ENCODE data around the gene TSLP. TPM values are rescaled to one million over a fixed set of nuclear protein-coding genes. Genes with fewer than 3 reads are reported as not detected.

The TSLP gene
- total RNA-seq, 1 donor from 2014 or later: not detected

DNA sequence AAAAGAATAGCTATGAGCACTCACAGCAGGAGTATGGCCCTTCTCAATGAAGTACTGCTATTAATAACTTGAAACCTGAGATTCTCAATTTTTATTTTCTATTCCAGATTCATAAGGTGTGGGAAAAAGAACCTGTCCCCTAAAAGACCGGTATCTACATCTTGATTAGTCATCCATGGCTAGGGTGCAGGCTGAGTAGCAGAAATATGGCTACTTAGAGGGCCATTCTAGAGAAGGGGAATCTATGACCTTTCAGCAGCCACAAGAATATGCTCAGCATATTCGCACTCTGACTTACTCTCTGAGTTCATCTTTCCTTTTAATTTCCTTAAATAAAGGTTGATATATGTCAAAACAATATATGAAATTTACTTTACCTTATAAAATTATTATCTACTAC lies 48.3 kb downstream of the TSLP start:
- TF ChIP-seq, protein P1, sequence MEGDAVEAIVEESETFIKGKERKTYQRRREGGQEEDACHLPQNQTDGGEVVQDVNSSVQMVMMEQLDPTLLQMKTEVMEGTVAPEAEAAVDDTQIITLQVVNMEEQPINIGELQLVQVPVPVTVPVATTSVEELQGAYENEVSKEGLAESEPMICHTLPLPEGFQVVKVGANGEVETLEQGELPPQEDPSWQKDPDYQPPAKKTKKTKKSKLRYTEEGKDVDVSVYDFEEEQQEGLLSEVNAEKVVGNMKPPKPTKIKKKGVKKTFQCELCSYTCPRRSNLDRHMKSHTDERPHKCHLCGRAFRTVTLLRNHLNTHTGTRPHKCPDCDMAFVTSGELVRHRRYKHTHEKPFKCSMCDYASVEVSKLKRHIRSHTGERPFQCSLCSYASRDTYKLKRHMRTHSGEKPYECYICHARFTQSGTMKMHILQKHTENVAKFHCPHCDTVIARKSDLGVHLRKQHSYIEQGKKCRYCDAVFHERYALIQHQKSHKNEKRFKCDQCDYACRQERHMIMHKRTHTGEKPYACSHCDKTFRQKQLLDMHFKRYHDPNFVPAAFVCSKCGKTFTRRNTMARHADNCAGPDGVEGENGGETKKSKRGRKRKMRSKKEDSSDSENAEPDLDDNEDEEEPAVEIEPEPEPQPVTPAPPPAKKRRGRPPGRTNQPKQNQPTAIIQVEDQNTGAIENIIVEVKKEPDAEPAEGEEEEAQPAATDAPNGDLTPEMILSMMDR (IDR thresholded peaks at IDR 0.05; ENCODE audit: unreplicated experiment): no peak
- H3K27ac Mint-ChIP-seq: no peak overlapping the region
- no peak overlapping the region for H3K4me3 Mint-ChIP-seq (ENCODE audit: low read depth)
- no peaks in the 10 kb centered on the region for H3K9me3 Mint-ChIP-seq (ENCODE audit: low read depth)
- no peaks in the 10 kb centered on the region for H3K27me3 Mint-ChIP-seq
- H3K36me3 Mint-ChIP-seq (ENCODE audit: insufficient read depth): peaks cover 12% of the 10 kb centered on the region
- H3K4me1 Mint-ChIP-seq (ENCODE audit: low read depth): no peaks in the 10 kb centered on the region
- no peak for DNase-seq (ENCODE audit: low spot score, unreplicated experiment)

DNA sequence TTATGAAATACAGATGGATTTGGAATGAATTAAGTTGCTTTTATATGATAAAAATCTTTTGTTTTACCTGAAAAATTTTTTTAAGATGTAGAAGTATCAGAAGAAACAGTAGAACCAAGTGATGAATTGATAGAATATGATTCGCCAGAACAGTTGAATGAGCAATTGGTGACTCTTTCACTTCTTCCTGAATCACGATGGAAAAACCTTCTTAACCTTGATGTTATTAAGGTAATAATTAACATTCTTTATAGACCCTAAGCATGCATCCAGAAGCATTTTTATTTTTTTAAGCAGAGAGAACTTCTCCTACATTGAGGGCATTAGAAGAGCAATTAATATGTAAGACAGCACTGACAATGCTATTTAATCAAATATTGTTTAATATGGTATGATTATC lies 49.4 kb downstream of the TSLP start:
- no peak overlapping the region for H3K27ac Mint-ChIP-seq

DNA sequence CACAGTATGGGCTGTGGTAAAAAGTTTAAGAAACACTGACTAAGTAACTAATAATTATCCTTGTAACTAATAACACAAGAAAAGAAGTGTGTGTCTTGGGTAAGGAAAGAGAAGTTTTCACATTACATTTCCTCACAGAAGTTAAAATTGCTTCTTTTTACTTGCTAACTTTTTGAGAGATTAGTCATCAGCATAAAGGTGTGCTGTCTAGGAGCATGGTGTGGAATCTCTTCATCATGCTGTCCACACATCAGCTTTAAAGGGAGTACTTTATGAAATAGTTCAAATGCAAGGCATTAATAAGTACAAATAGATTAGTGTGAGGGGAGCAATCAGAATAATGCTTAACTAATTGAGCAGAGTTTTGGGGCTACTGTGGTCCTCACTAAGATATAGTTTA lies 50.4 kb downstream of the TSLP start:
- DNase-seq (ENCODE audit: low spot score, unreplicated experiment): no peak
- TF ChIP-seq, protein P1 (IDR thresholded peaks at IDR 0.05; ENCODE audit: unreplicated experiment): no peak
- peaks cover 18% of the 10 kb centered on the region for H3K36me3 Mint-ChIP-seq (ENCODE audit: insufficient read depth)
- H3K27me3 Mint-ChIP-seq: no peaks in the 10 kb centered on the region
- H3K4me1 Mint-ChIP-seq (ENCODE audit: low read depth): no peaks in the 10 kb centered on the region
- H3K4me3 Mint-ChIP-seq (ENCODE audit: low read depth): no peak overlapping the region
- H3K9me3 Mint-ChIP-seq (ENCODE audit: low read depth): no peaks in the 10 kb centered on the region
- H3K27ac Mint-ChIP-seq: no peak overlapping the region

More for the DNA sequence above, 49.4 kb downstream of the TSLP start:
- Mint-ChIP-seq H3K9me3 (ENCODE audit: low read depth) (no peaks in the 10 kb centered on the region), H3K4me3 (ENCODE audit: low read depth) (no peak overlapping the region), H3K27me3 (no peaks in the 10 kb centered on the region), H3K36me3 (ENCODE audit: insufficient read depth) (peaks cover 13% of the 10 kb centered on the region), H3K4me1 (ENCODE audit: low read depth) (no peaks in the 10 kb centered on the region)
- DNase-seq (ENCODE audit: low spot score, unreplicated experiment): no peak
- TF ChIP-seq, protein P1 (IDR thresholded peaks at IDR 0.05; ENCODE audit: unreplicated experiment): no peak

DNA sequence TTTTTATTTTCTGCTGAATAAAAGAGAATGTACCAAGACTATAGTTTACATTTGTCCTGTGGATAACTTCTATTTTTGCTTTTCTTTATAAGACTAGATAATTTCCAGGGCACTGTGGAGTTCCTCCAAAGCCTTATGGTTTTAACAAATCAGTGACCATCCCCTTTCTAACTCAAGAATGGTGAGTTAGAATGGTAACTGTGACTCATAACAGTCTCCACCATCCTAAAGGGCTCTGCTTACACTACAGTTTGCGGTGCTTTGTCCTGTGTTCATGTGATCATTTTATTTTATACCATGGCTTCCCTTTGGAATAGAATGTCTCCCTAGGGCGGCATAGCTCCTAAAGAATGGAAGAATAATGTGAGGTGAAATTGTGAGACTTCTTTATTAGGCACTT lies 50.9 kb downstream of the TSLP start:
- Mint-ChIP-seq H3K9me3 (ENCODE audit: low read depth) (no peaks in the 10 kb centered on the region), H3K36me3 (ENCODE audit: insufficient read depth) (peaks cover 19% of the 10 kb centered on the region), H3K27ac (no peak overlapping the region), H3K4me1 (ENCODE audit: low read depth) (no peaks in the 10 kb centered on the region), H3K27me3 (no peaks in the 10 kb centered on the region), H3K4me3 (ENCODE audit: low read depth) (no peak overlapping the region)
- no peak for DNase-seq (ENCODE audit: low spot score, unreplicated experiment)
- TF ChIP-seq, protein P1 (IDR thresholded peaks at IDR 0.05; ENCODE audit: unreplicated experiment): no peak

DNA sequence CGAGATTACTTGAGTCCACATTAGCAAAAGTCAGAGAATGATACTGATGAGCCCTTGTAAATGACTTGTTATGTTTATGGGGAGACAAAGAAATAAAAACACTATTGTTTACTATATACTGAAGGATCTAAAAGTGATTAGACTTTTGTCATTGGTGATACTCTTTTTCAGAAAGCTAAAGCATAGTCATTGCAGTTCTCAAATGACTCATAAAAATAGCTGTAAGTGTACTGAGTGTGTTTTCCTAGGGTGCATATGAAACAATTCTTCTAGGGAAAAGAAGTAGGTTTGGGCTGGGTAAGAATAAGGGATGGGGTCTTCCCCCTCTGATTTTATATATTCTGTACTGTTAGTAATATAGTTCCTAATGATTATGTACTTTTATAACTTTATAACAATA lies 53.3 kb downstream of the TSLP start:
- no peak overlapping the region for H3K4me3 Mint-ChIP-seq (ENCODE audit: low read depth)
- TF ChIP-seq, protein P1 (IDR thresholded peaks at IDR 0.05; ENCODE audit: unreplicated experiment): no peak
- no peaks in the 10 kb centered on the region for H3K27me3 Mint-ChIP-seq
- H3K36me3 Mint-ChIP-seq (ENCODE audit: insufficient read depth): peaks cover 20% of the 10 kb centered on the region
- no peak overlapping the region for H3K27ac Mint-ChIP-seq
- no peaks in the 10 kb centered on the region for H3K4me1 Mint-ChIP-seq (ENCODE audit: low read depth)
- no peaks in the 10 kb centered on the region for H3K9me3 Mint-ChIP-seq (ENCODE audit: low read depth)
- DNase-seq (ENCODE audit: low spot score, unreplicated experiment): no peak
